Measurements from ENCODE around the gene EXD2. TPM values are rescaled to one million over a fixed set of nuclear protein-coding genes. Genes with fewer than 3 reads are reported as not detected.

Gene EXD2
- total and polyA plus RNA-seq, 2 of the 13 experiments (the other 11 are each of a cell fraction or from before 2014, with no cell fraction given), result 9.5 to 15.1 TPM

GRCh38 chr14:69151458-69152180, 39.7 kb upstream of the EXD2 start (continued):
- TF ChIP-seq ZNF768 (CRISPR knock-in tag; IDR thresholded peaks at IDR 0.05) (peak; percentile 54; the same call in 1 of the 2 replicates), TGIF2 (CRISPR knock-in tag; IDR thresholded peaks at IDR 0.05) (no peak), ZSCAN9 (CRISPR knock-in tag; IDR thresholded peaks at IDR 0.05; ENCODE audit: borderline replicate concordance) (peak; percentile 60; the same call in 1 of the 2 replicates), MNT (IDR thresholded peaks at IDR 0.05) (no peak), ZNF124 (CRISPR knock-in tag; IDR thresholded peaks at IDR 0.05) (peak; percentile 64), ZNF546 (CRISPR knock-in tag; conservative IDR thresholded peaks at IDR 0.05) (0 out of 2 replicates have a peak, but pooled peaks have one; percentile 24), GATAD2A (CRISPR knock-in tag; IDR thresholded peaks at IDR 0.05) (0 out of 2 replicates have a peak, but pooled peaks have one; percentile 8), KLF6 (CRISPR knock-in tag; IDR thresholded peaks at IDR 0.05) (peak; percentile 75; the same call in 1 of the 2 replicates), PREB (CRISPR knock-in tag; IDR thresholded peaks at IDR 0.05) (0 out of 2 replicates have a peak, but pooled peaks have one; percentile 36), MXD1 (CRISPR knock-in tag; IDR thresholded peaks at IDR 0.05) (peak; percentile 75; the same call in 1 of the 2 replicates), KDM1A (CRISPR knock-in tag; IDR thresholded peaks at IDR 0.05) (no peak), ZNF549 (CRISPR knock-in tag; IDR thresholded peaks at IDR 0.05) (no peak), ZNF670 (CRISPR knock-in tag; IDR thresholded peaks at IDR 0.05; ENCODE audit: borderline replicate concordance) (0 out of 2 replicates have a peak, but pooled peaks have one; percentile 42), ZNF687 (CRISPR knock-in tag; IDR thresholded peaks at IDR 0.05) (peak; percentile 84), ZNF264 (CRISPR knock-in tag; IDR thresholded peaks at IDR 0.05) (no peak), TERF1 (CRISPR knock-in tag; IDR thresholded peaks at IDR 0.05) (0 out of 2 replicates have a peak, but pooled peaks have one; percentile 12), ZFP36L1 (CRISPR knock-in tag; IDR thresholded peaks at IDR 0.05) (0 out of 2 replicates have a peak, but pooled peaks have one; percentile 17), ZNF282 (IDR thresholded peaks at IDR 0.05; ENCODE audit: partially characterized antibody) (no peak), ZFP37 (CRISPR knock-in tag; IDR thresholded peaks at IDR 0.05; ENCODE audit: borderline replicate concordance) (no peak), ZEB1 (IDR thresholded peaks at IDR 0.05; ENCODE audit: insufficient replicate concordance, low read depth) (no peak), MYC (CRISPR knock-in tag; IDR thresholded peaks at IDR 0.05; ENCODE audit: borderline replicate concordance) (peak; percentile 23; the same call in 1 of the 2 replicates), NAIF1 (CRISPR knock-in tag; IDR thresholded peaks at IDR 0.05; ENCODE audit: borderline replicate concordance) (peak; percentile 47; the same call in 1 of the 2 replicates)

All from HepG2 (cell line).